ENCODE measurements around the gene ACVR1. TPM values are rescaled to one million over a fixed set of nuclear protein-coding genes. Genes with fewer than 3 reads are reported as not detected.
"Not testable (repeated sequence)": the region's sequence is repeated elsewhere in the genome, so short reads cannot be mapped to it uniquely, and the experiment has no call there.

ACVR1 gene
- total RNA-seq, 1 experiment from 2014 or later = 7.3 TPM

- Histone ChIP-seq H3K4me3 (ENCODE audit: insufficient read depth, low read depth, low read length) (no peak overlapping the region), H3K36me3 (replicated peaks; ENCODE audit: control insufficient read depth, insufficient read depth, low read length) (no peaks in the 10 kb centered on the region; the same call in 1 of the 2 replicates), H3K27me3 (ENCODE audit: control insufficient read depth, insufficient read depth, low read length) (no peaks in the 10 kb centered on the region)
- DNase-seq = no peak
Measured at GRCh38 chr2:157720504-157720903, 155.6 kb downstream of the ACVR1 start.

GRCh38 chr2:157704653-157705052, 171.5 kb downstream of the ACVR1 start:
- not testable (repeated sequence) for DNase-seq; H3K36me3 ChIP-seq (replicated peaks; ENCODE audit: control insufficient read depth, insufficient read depth, low read length); H3K27me3 ChIP-seq (ENCODE audit: control insufficient read depth, insufficient read depth, low read length)

GRCh38 chr2:157704148-157704547, 172.0 kb downstream of the ACVR1 start:
- not testable (repeated sequence) for H3K36me3 ChIP-seq (replicated peaks; ENCODE audit: control insufficient read depth, insufficient read depth, low read length); H3K4me3 ChIP-seq (ENCODE audit: insufficient read depth, low read depth, low read length); H3K27me3 ChIP-seq (ENCODE audit: control insufficient read depth, insufficient read depth, low read length); DNase-seq

More at GRCh38 chr2:157704653-157705052, 171.5 kb downstream of the ACVR1 start:
- not testable (repeated sequence) for H3K4me3 ChIP-seq (ENCODE audit: insufficient read depth, low read depth, low read length)

GRCh38 chr2:157699806-157700205, 176.3 kb downstream of the ACVR1 start:
- no peak overlapping the region for H3K4me3 ChIP-seq (ENCODE audit: insufficient read depth, low read depth, low read length)
- H3K27me3 ChIP-seq (ENCODE audit: control insufficient read depth, insufficient read depth, low read length) = no peaks in the 10 kb centered on the region; the same call in 1 of the 2 replicates
- no peak for DNase-seq
- H3K36me3 ChIP-seq (replicated peaks; ENCODE audit: control insufficient read depth, insufficient read depth, low read length) = no peaks in the 10 kb centered on the region

- DNase-seq = no peak
- Histone ChIP-seq H3K4me3 (ENCODE audit: insufficient read depth, low read depth, low read length) (no peak overlapping the region), H3K27me3 (ENCODE audit: control insufficient read depth, insufficient read depth, low read length) (no peaks in the 10 kb centered on the region; the same call in 1 of the 2 replicates), H3K36me3 (replicated peaks; ENCODE audit: control insufficient read depth, insufficient read depth, low read length) (no peaks in the 10 kb centered on the region)
Measured at GRCh38 chr2:157699009-157699408, 177.1 kb downstream of the ACVR1 start.

- Histone ChIP-seq H3K36me3 (replicated peaks; ENCODE audit: control insufficient read depth, insufficient read depth, low read length) (no peaks in the 10 kb centered on the region), H3K4me3 (ENCODE audit: insufficient read depth, low read depth, low read length) (no peak overlapping the region), H3K27me3 (ENCODE audit: control insufficient read depth, insufficient read depth, low read length) (no peaks in the 10 kb centered on the region; the same call in 1 of the 2 replicates)
- no peak for DNase-seq
Measured at GRCh38 chr2:157698430-157698829, 177.7 kb downstream of the ACVR1 start.

- no peak for DNase-seq
- no peaks in the 10 kb centered on the region; the same call in 1 of the 2 replicates for H3K27me3 ChIP-seq (ENCODE audit: control insufficient read depth, insufficient read depth, low read length)
- no peak overlapping the region for H3K4me3 ChIP-seq (ENCODE audit: insufficient read depth, low read depth, low read length)
- no peaks in the 10 kb centered on the region for H3K36me3 ChIP-seq (replicated peaks; ENCODE audit: control insufficient read depth, insufficient read depth, low read length)
Measured at GRCh38 chr2:157696036-157696435, 180.1 kb downstream of the ACVR1 start.

- DNase-seq = no peak
- H3K27me3 ChIP-seq (ENCODE audit: control insufficient read depth, insufficient read depth, low read length) = peaks cover 11% of the 10 kb centered on the region; the same call in 1 of the 2 replicates
- no peak overlapping the region for H3K4me3 ChIP-seq (ENCODE audit: insufficient read depth, low read depth, low read length)
Measured at GRCh38 chr2:157692768-157693167, 183.4 kb downstream of the ACVR1 start.

GRCh38 chr2:157691695-157692094, 184.4 kb downstream of the ACVR1 start:
- H3K27me3 ChIP-seq (ENCODE audit: control insufficient read depth, insufficient read depth, low read length) = peaks cover 20% of the 10 kb centered on the region
- no peaks in the 10 kb centered on the region for H3K36me3 ChIP-seq (replicated peaks; ENCODE audit: control insufficient read depth, insufficient read depth, low read length)
- DNase-seq = no peak
- H3K4me3 ChIP-seq (ENCODE audit: insufficient read depth, low read depth, low read length) = no peak overlapping the region

More at GRCh38 chr2:157692768-157693167, 183.4 kb downstream of the ACVR1 start:
- no peaks in the 10 kb centered on the region for H3K36me3 ChIP-seq (replicated peaks; ENCODE audit: control insufficient read depth, insufficient read depth, low read length)

GRCh38 chr2:157691131-157691530, 185.0 kb downstream of the ACVR1 start:
- Histone ChIP-seq H3K36me3 (replicated peaks; ENCODE audit: control insufficient read depth, insufficient read depth, low read length) (no peaks in the 10 kb centered on the region), H3K27me3 (ENCODE audit: control insufficient read depth, insufficient read depth, low read length) (peaks cover 26% of the 10 kb centered on the region), H3K4me3 (ENCODE audit: insufficient read depth, low read depth, low read length) (no peak overlapping the region)
- DNase-seq = no peak

Other genes with a start within 250 kb of the ACVR1 start
- 0.14 and 1.0 TPM in 2 replicates for gene ACVR1C, start 247.5 kb downstream of the ACVR1 start, total RNA-seq (2014; rRNA removed; shearing (Covaris generic))
- not detected in 2 replicates for gene UPP2, start 225.5 kb upstream of the ACVR1 start, total RNA-seq (2014; rRNA removed; shearing (Covaris generic))